Left ventricle myocardium inferior (tissue), 1 donor: Measurements from ENCODE around the gene PIAS4. TPM values are rescaled to one million over a fixed set of nuclear protein-coding genes. Genes with fewer than 3 reads are reported as not detected.

Experiments
- DNase-seq: peaks from one replicate; pipeline ENCODE4 v3.0.0-alpha.2; 2020
- H3K27ac ChIP-seq: fragments of 200-600 bp; replicated peaks from 2 replicates; pipeline ENCODE4 v1.8.0; 2021
- H3K27me3 ChIP-seq: fragments of 200-600 bp; 2 replicates; pipeline ENCODE4 v1.8.0; 2021; ENCODE audit warnings: low read depth
- H3K36me3 ChIP-seq: fragments of 200-600 bp; 2 replicates; pipeline ENCODE4 v1.8.0; 2021
- H3K4me1 ChIP-seq: fragments of 200-600 bp; 2 replicates; pipeline ENCODE4 v1.8.0; 2021
- H3K4me3 ChIP-seq: fragments of 200-600 bp; 2 replicates; pipeline ENCODE4 v1.8.0; 2021; ENCODE audit warnings: mild to moderate bottlenecking, moderate library complexity
- H3K9me3 ChIP-seq: fragments of 200-600 bp; replicated peaks from 2 replicates; pipeline ENCODE4 v1.8.0; 2021
- intact Hi-C: fragments of 100-400 bp; cut with micrococcal nuclease; formaldehyde crosslinking; loops from one replicate; pipeline ENCODE4 v1.11.0; 2022
- total RNA-seq: library from RNA; stranded (reverse); fragmentation: NEBNext Ultra II Directional; extraction: Animal tissue kit (Norgen Biotek cat#: 25700); gene quantifications from one replicate; pipeline ENCODE4 v1.2.1, GENCODE V29; 2021
- TF ChIP-seq, protein P1 (sequence below): fragments of 200-600 bp; IDR thresholded peaks from 2 replicates; pipeline ENCODE4 v1.8.0; 2021; ENCODE audit warnings: antibody characterized with exemption, mild to moderate bottlenecking, borderline replicate concordance
- donor health status: DM: no; HTN: yes; CAD: no; lungs with severe emphysema.

The PIAS4 gene
- total RNA-seq, 1 donor from 2014 or later = 15.4 TPM

DNA sequence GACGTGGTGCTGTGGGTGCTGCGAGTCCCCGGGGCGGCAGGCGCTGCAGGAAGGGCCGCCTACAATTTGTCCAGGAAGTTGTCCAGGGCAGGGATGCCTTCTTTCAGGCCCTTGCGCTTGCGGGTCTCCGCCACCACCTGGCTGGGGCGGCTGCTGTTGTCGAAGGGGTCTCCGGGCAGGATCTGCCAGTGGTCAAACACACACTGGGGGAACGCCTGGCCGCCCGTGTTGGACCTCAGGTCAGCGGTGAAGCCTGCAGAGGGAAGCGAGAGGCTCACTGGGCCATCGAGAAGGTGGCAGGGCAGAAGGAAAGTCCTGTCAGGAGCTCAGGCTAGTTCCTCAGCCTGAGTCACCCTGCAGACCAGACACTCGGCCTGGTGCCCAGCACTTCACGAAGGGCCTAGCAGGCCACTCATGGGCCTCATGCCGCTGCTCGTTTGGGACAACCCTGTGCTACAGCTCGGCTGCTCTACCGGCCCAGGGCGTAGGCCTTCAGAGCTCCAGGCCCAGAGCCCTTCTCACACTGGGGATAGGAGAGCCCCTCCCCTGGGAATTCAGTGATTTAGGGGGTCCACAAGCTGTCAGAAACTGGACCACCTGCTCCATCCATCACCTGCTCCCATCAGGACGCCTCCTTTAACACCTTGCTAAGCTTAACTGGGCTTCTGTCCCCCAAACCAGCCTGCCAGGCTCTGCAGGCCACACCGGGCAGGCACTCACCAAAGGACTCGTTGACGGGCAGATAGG is 30.9 kb upstream of the PIAS4 start:
- DNase-seq = no peak

DNA sequence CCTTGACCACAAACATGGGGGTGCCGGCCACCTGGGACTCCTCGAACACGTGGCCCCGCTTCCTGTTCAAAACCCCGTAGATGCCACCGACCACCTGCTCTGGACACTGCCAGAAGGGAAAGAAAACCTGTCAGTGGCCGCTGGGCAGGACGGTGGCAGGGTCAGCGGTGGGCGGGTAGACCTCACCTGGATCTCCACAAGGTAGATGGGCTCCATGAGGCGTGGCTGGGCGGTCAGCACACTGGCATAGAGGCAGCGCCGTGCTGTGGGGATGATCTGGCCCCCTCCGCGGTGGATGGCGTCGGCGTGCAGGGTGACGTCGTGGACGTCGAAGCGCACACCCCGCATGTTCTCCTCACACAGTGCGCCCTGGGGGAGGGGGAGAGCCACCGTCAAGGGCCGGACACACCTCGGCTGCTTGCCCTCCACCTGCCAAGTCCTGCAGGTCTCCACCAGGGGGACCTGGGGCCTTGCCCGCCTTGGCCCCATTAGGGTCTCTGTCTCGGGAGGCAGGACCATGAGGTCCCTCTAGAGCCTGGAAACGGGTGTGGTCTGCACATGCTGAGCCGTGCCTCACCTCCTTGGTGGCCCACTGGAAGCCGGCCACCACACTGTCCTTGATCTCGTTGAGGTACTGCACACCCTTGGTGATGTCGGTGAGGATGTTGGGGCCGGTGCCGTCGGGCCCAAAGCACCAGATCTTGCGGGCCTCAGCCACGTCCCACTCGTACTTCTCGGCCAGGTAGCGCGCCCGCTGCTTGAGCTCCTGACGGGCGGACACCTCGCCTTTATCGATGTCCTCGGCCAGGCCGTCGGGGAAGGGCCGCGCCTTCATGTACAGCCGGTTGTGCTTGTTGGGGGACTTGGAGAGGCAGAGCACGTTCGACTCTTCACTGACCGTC is 30.0 kb upstream of the PIAS4 start:
- no peak for DNase-seq
- TF ChIP-seq, protein P1, sequence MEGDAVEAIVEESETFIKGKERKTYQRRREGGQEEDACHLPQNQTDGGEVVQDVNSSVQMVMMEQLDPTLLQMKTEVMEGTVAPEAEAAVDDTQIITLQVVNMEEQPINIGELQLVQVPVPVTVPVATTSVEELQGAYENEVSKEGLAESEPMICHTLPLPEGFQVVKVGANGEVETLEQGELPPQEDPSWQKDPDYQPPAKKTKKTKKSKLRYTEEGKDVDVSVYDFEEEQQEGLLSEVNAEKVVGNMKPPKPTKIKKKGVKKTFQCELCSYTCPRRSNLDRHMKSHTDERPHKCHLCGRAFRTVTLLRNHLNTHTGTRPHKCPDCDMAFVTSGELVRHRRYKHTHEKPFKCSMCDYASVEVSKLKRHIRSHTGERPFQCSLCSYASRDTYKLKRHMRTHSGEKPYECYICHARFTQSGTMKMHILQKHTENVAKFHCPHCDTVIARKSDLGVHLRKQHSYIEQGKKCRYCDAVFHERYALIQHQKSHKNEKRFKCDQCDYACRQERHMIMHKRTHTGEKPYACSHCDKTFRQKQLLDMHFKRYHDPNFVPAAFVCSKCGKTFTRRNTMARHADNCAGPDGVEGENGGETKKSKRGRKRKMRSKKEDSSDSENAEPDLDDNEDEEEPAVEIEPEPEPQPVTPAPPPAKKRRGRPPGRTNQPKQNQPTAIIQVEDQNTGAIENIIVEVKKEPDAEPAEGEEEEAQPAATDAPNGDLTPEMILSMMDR = no peak
- H3K27me3 ChIP-seq = no peaks in the 10 kb centered on the region
- intact Hi-C loops = no loop called here
- H3K27ac ChIP-seq = no peak overlapping the region
- H3K4me1 ChIP-seq = peaks cover 20% of the 10 kb centered on the region
- H3K9me3 ChIP-seq = no peaks in the 10 kb centered on the region
- H3K4me3 ChIP-seq = no peak overlapping the region
- peaks cover 76% of the 10 kb centered on the region for H3K36me3 ChIP-seq

More for the DNA sequence above, 30.9 kb upstream of the PIAS4 start:
- H3K27me3 ChIP-seq = no peaks in the 10 kb centered on the region
- H3K4me3 ChIP-seq = no peak overlapping the region
- no peaks in the 10 kb centered on the region for H3K9me3 ChIP-seq
- intact Hi-C loops = no loop called here
- TF ChIP-seq, protein P1 = no peak
- peaks cover 14% of the 10 kb centered on the region for H3K4me1 ChIP-seq
- H3K36me3 ChIP-seq = peaks cover 68% of the 10 kb centered on the region
- no peak overlapping the region for H3K27ac ChIP-seq

DNA sequence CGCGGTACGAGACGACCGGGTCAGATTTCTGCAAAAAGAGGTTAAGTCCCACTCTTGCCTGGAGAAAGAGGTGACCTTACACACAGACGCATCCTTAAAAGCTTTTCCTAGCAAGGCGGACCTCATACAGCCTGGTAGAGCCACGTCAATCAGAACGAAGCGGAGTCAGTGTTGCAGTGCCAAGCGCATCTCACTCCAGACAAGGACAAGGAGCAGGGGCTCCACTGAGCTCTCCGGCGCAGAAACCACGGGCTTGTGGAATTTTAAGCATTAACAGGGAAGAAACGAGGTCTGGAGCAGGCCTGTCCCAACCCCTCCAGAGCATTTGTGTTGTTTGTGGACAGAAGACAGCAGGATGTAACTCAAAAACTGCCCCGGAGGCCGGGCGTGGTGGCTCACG is 29.4 kb upstream of the PIAS4 start:
- DNase-seq = no peak
- peaks cover 27% of the 10 kb centered on the region for H3K4me1 ChIP-seq
- no peak overlapping the region for H3K27ac ChIP-seq
- H3K27me3 ChIP-seq = no peaks in the 10 kb centered on the region
- TF ChIP-seq, protein P1 = no peak
- intact Hi-C loops = no loop called here
- no peaks in the 10 kb centered on the region for H3K9me3 ChIP-seq
- no peak overlapping the region for H3K4me3 ChIP-seq
- H3K36me3 ChIP-seq = peaks cover 82% of the 10 kb centered on the region

DNA sequence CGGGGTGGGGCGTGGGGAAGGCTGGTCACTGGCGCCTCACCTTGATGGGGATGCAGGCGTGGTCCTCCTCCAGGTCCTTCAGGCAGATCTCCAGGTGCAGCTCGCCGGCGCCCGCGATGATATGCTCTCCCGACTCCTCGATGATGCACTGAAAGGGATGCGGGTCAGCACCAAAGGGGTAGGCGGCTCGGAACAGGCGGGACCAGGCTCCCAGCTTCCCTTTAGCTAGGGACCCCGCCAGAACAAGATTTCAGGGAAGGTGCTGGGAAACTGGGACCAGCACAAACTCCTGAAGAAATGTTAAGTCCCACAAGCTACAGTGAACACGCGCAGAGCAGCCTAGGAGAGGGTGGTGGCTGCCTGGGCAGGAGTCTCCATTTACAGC is 28.3 kb upstream of the PIAS4 start:
- H3K27ac ChIP-seq = no peak overlapping the region
- H3K9me3 ChIP-seq = no peaks in the 10 kb centered on the region
- intact Hi-C loops = no loop called here
- peaks cover 38% of the 10 kb centered on the region for H3K4me1 ChIP-seq
- TF ChIP-seq, protein P1 = no peak
- H3K36me3 ChIP-seq = peaks cover 94% of the 10 kb centered on the region
- DNase-seq = no peak
- no peaks in the 10 kb centered on the region for H3K27me3 ChIP-seq
- no peak overlapping the region for H3K4me3 ChIP-seq

DNA sequence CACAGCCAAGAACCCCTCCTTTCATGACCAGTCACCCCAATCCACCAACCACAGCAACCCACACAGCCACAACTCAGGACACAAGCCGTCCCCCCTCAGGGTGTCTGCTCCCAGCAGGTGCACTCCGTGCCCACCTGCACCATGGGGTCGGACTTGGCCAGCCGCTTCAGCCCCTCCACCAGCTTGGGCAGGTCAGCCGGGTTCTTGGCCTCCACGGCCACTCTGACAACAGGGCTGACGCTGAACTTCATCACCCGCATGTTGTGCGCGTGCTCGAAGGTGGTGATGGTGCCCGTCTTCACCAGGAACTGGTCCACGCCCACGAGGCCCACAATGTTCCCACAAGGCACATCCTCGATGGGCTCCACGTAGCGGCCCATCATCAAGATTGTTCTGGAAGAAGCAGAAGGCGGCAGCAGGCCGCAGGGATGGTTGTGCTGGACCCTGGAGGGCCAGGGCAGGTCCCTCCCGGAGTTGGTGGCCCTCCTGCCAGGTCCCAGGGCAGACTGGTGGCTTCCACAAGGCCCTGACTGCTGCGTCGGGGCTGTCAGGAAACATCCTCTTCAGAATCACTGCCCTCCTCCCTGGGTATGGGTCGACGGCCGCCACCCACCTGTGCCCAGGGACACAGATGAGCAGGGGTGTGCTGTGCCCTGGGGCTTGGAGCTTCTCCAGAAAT is 27.7 kb upstream of the PIAS4 start:
- Histone ChIP-seq H3K4me3 (no peak overlapping the region), H3K4me1 (peaks cover 43% of the 10 kb centered on the region), H3K36me3 (peaks cover 96% of the 10 kb centered on the region), H3K9me3 (no peaks in the 10 kb centered on the region), H3K27ac (no peak overlapping the region), H3K27me3 (no peaks in the 10 kb centered on the region)
- intact Hi-C loops = loop anchor here (10.0 kb wide), 1 partner anchor 155 kb away; no protein-coding TSS in a partner anchor
- TF ChIP-seq, protein P1 = no peak
- DNase-seq = no peak
